NCI-H146 treated with DMSO at 0.1 percent for 48 hours (cell line): ENCODE results near the gene EEPD1.

Experiments
- DNase-seq: peaks from one replicate; lab custom pipeline; 2025; ENCODE audit not compliant: unreplicated experiment; lab: John Stamatoyannopoulos, UW

Gene EEPD1

GRCh38 chr7:36188906-36189305 lies 35.9 kb downstream of the EEPD1 start:
- DNase-seq: no peak

- DNase-seq: no peak
Observed at GRCh38 chr7:36190447-36191291, 37.6 kb downstream of the EEPD1 start.

- no peak for DNase-seq
Observed at GRCh38 chr7:36191292-36191920, 38.4 kb downstream of the EEPD1 start.

GRCh38 chr7:36192053-36192824 lies 39.2 kb downstream of the EEPD1 start:
- DNase-seq: no peak

DNA sequence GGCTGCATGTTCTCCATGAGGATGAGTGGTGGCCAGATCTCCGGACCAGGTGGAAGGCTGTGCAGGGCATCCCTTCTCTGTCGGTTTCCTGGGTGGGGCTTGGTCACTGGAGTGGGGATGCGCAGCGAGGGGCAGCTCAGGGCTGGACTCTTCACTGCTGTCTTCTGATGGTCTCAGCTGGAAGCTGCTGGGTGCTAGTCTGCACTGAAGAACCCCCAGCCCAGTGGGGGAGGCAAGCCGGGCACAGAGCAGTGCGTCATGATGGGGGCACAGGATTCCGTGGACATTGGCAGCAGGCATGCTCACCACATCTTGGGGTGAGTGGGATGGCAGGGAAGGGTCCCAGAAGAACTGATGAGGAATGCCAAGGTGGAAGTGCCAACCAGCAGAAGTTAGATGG lies 39.8 kb downstream of the EEPD1 start:
- DNase-seq: no peak

- DNase-seq: no peak
Observed at GRCh38 chr7:36198854-36199266, 45.8 kb downstream of the EEPD1 start.

DNA sequence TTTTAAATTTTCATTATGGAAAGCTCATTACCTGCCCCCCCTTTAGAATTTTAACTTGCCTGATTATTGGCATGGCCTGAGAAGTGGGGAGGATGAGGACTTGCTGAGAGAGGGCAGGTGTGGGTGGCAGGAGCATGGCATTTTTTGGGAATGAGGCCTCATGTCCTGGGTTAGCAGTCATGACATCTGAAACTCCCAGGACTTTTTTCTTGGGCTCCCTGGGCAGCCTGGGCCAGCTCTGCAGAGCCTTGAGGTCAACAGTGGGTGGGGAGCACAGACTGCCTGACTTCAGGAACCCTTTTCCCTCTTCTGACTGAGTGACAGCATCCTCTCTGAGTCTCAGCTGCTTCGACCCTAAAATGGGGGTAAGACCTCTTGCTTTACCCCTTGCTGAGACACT lies 46.3 kb downstream of the EEPD1 start:
- no peak for DNase-seq

GRCh38 chr7:36201122-36201723 lies 48.2 kb downstream of the EEPD1 start:
- DNase-seq: no peak

- no peak for DNase-seq
Observed at GRCh38 chr7:36202398-36202797, 49.3 kb downstream of the EEPD1 start.

- no peak for DNase-seq
Observed at GRCh38 chr7:36203071-36203790, 50.2 kb downstream of the EEPD1 start.

- no peak for DNase-seq
Observed at GRCh38 chr7:36204044-36204663, 51.1 kb downstream of the EEPD1 start.

DNA sequence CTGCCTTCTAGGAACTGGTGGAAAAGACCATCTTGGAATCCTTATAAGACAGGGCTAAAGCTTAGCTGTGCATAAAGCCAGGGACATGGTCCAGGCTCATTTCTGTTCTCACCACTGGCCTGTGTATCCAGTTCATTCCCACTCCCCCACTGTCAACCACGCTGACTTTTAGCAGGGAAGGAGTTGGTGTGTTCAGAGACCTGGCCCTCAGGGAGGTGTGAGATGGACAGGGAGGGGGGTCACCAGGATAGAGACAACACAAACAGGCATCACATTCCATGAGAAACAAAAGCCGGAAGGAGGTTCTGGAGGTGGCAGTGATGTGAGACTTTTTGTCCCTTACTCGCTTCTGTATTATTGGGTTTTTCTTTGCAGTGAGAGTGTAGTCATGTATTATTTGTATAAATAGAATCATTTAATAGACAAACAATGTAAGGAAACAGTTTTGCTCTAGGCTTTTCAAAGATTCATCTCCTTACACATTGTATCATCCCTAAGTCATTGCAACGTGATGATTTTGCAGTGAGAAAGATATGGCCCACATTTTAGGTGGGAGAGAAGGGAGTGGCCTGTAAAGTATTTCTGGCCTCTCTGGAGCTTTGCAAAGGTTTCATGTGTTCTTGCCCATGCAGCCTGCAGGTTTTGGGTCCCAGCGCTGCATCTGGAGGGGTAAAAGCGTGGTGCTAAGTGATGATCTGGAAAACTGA lies 52.0 kb downstream of the EEPD1 start:
- DNase-seq: no peak

- no peak for DNase-seq
Observed at GRCh38 chr7:36205803-36206202, 52.7 kb downstream of the EEPD1 start.

DNA sequence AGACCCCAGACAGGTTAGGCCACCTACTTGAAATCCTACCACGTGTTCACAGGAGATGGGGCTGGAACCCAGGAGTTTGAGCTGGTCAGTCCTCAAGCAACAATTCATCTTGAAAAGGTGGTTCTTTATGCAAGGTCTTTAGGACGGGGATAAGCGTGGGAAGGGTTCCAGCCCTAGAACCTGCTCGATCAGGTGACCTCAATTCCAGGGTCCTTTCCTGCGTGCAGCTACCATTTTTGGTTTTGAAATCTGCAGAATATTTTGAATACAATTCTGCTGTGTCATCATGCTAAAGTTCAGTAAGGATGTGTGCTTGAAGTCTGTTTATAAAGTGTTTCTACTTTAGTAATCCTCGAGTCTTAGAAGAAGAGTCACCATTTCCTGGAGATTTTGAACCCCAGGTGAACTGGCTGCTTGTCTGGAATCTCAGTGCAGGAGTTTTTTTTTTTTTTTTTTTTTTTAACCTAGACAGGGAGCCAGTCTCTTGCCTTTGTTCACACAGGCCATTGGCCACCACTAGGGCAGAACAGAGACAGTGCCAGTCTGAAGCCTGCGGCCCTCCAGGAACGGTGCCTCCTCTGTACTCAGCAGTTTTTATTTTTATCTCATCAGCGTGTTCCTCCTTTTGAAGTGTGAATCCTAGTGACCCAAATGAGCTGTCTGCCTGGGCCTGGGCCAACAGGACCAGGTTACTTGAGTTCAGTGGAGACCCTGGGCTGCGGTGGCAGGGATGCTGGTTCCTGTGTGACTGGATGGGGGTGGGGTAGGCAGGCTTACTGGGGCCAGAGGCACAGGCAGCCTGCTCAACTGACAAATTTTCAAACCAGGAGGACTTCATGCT lies 54.6 kb downstream of the EEPD1 start:
- no peak for DNase-seq

GRCh38 chr7:36208426-36208825 lies 55.4 kb downstream of the EEPD1 start:
- no peak for DNase-seq

- DNase-seq: no peak
Observed at GRCh38 chr7:36208997-36209813, 56.2 kb downstream of the EEPD1 start.

- DNase-seq: no peak
Observed at GRCh38 chr7:36209814-36210183, 56.7 kb downstream of the EEPD1 start.

- no peak for DNase-seq
Observed at GRCh38 chr7:36210291-36210922, 57.4 kb downstream of the EEPD1 start.
